A549 (cell line): ENCODE results near the gene UNKL.

Experiments used
- HDAC2 ChIP-seq: fragments of 200-600 bp; sonication (generic); IDR thresholded peaks from 2 replicates; pipeline ENCODE4 v1.6.1; 2016
- POLR2A ChIP-seq: IDR thresholded peaks from 2 replicates; pipeline ENCODE4 v1.6.1; 2012; ENCODE audit warnings: mild to moderate bottlenecking, low read length
- RCOR1 ChIP-seq: fragments of 150-350 bp; IDR thresholded peaks from 2 replicates; pipeline ENCODE4 v1.6.1; 2014; ENCODE audit warnings: antibody characterized with exemption, low read length, low read depth
- TF ChIP-seq, protein P1 (sequence below): IDR thresholded peaks from 2 replicates; pipeline ENCODE4 v1.6.1; 2012
- TF ChIP-seq, protein P2 (sequence below): fragments of >200 bp; sonication (Bioruptor Twin); formaldehyde crosslinking; IDR thresholded peaks from 3 replicates; pipeline ENCODE4 v1.5.1; 2016

DNA sequence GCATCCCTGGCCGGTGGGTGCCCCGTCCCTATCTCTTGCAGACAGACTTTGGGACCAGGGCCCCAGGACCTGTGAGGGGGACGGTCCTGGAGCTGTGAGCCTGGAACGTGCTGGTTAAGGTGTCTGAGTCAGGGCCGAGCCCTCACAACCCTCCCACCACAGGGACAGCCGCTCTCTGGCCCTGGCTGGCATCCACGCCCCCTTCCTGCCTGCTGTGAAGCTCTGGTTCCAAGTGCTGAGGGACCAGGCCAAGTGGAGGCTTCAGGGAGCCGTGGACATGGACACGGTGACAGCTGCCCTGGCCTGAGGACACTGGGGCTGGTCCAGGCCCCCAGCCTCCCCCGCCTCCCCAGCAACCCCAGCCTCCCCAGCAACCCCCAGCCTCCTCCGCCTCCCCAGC, 69.4 kb downstream of the UNKL start:
- no peak for TF ChIP-seq POLR2A
- TF ChIP-seq, protein P1, sequence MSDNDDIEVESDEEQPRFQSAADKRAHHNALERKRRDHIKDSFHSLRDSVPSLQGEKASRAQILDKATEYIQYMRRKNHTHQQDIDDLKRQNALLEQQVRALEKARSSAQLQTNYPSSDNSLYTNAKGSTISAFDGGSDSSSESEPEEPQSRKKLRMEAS, result no peak
- no peak for TF ChIP-seq RCOR1
- TF ChIP-seq, protein P2, sequence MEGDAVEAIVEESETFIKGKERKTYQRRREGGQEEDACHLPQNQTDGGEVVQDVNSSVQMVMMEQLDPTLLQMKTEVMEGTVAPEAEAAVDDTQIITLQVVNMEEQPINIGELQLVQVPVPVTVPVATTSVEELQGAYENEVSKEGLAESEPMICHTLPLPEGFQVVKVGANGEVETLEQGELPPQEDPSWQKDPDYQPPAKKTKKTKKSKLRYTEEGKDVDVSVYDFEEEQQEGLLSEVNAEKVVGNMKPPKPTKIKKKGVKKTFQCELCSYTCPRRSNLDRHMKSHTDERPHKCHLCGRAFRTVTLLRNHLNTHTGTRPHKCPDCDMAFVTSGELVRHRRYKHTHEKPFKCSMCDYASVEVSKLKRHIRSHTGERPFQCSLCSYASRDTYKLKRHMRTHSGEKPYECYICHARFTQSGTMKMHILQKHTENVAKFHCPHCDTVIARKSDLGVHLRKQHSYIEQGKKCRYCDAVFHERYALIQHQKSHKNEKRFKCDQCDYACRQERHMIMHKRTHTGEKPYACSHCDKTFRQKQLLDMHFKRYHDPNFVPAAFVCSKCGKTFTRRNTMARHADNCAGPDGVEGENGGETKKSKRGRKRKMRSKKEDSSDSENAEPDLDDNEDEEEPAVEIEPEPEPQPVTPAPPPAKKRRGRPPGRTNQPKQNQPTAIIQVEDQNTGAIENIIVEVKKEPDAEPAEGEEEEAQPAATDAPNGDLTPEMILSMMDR, result no peak
- no peak for TF ChIP-seq HDAC2
